HG03469 (cell line): Measurements from ENCODE around the gene FAM153A.
"Not testable (repeated sequence)": the region's sequence is repeated elsewhere in the genome, so short reads cannot be mapped to it uniquely, and the experiment has no call there.

Experiments
- ATAC-seq: cut with Tn5 transposase; IDR thresholded peaks from one replicate; pipeline ENCODE4 v1.9.1; 2021; ENCODE audit warnings: mild to moderate bottlenecking, moderate library complexity, moderate number of reproducible peaks; ENCODE audit not compliant: unreplicated experiment

FAM153A gene

GRCh38 chr5:177747354-177747753, 35.3 kb downstream of the FAM153A start:
- not testable (repeated sequence) for ATAC-seq

- not testable (repeated sequence) for ATAC-seq
Measured at GRCh38 chr5:177724858-177725257, 57.8 kb downstream of the FAM153A start.

GRCh38 chr5:177723831-177724485, 58.7 kb downstream of the FAM153A start:
- ATAC-seq, result not testable (repeated sequence)

GRCh38 chr5:177722829-177723228, 59.9 kb downstream of the FAM153A start:
- ATAC-seq, result not testable (repeated sequence)

GRCh38 chr5:177719989-177720388, 62.7 kb downstream of the FAM153A start:
- ATAC-seq, result not testable (repeated sequence)

- ATAC-seq, result not testable (repeated sequence)
Measured at GRCh38 chr5:177715423-177715822, 67.3 kb downstream of the FAM153A start.

- ATAC-seq, result not testable (repeated sequence)
Measured at GRCh38 chr5:177696100-177696499, 86.6 kb downstream of the FAM153A start.

GRCh38 chr5:177695356-177695930, 87.3 kb downstream of the FAM153A start:
- ATAC-seq, result not testable (repeated sequence)

- ATAC-seq, result not testable (repeated sequence)
Measured at GRCh38 chr5:177694518-177694835, 88.2 kb downstream of the FAM153A start.

- ATAC-seq, result not testable (repeated sequence)
Measured at GRCh38 chr5:177693671-177694517, 88.8 kb downstream of the FAM153A start.

GRCh38 chr5:177692969-177693368, 89.7 kb downstream of the FAM153A start:
- not testable (repeated sequence) for ATAC-seq

GRCh38 chr5:177692507-177692906, 90.2 kb downstream of the FAM153A start:
- not testable (repeated sequence) for ATAC-seq

GRCh38 chr5:177689011-177689610, 93.6 kb downstream of the FAM153A start:
- not testable (repeated sequence) for ATAC-seq

GRCh38 chr5:177688091-177688490, 94.6 kb downstream of the FAM153A start:
- ATAC-seq, result not testable (repeated sequence)

GRCh38 chr5:177681920-177682319, 100.8 kb downstream of the FAM153A start:
- ATAC-seq, result not testable (repeated sequence)
